GM18519 (cell line): ENCODE measurements around the gene CCDC85B.

ENCODE experiments used
- ATAC-seq: cut with Tn5 transposase; IDR thresholded peaks from one replicate; pipeline ENCODE4 v1.9.1; 2021; ENCODE audit warnings: mild to moderate bottlenecking, moderate library complexity; ENCODE audit not compliant: unreplicated experiment, low FRiP score

The CCDC85B gene

GRCh38 chr11:65867284-65868071 is 23.0 kb upstream of the CCDC85B start:
- ATAC-seq = no peak

- no peak for ATAC-seq
Observed at GRCh38 chr11:65868076-65868667, 22.3 kb upstream of the CCDC85B start.

- ATAC-seq = no peak
Observed at GRCh38 chr11:65868907-65869306, 21.6 kb upstream of the CCDC85B start.

GRCh38 chr11:65869643-65870306 is 20.7 kb upstream of the CCDC85B start:
- no peak for ATAC-seq

- ATAC-seq = no peak
Observed at GRCh38 chr11:65870307-65870658, 20.2 kb upstream of the CCDC85B start.

- no peak for ATAC-seq
Observed at GRCh38 chr11:65870706-65871681, 19.5 kb upstream of the CCDC85B start.

GRCh38 chr11:65871811-65872548 is 18.5 kb upstream of the CCDC85B start:
- ATAC-seq = no peak

- no peak for ATAC-seq
Observed at GRCh38 chr11:65872586-65873317, 17.7 kb upstream of the CCDC85B start, which contains the start of gene EFEMP2. Gene EFEMP2 (minus strand): TSS chr11:65872800. CDS start chr11:65872354, 446 bp downstream.

- no peak for ATAC-seq
Observed at GRCh38 chr11:65873318-65874156, 16.9 kb upstream of the CCDC85B start.

- no peak for ATAC-seq
Observed at GRCh38 chr11:65879617-65880016, 10.9 kb upstream of the CCDC85B start, which contains the start of gene CTSW. Gene CTSW (plus strand): TSS chr11:65879837. CDS start chr11:65879855, 18 bp downstream.

- no peak for ATAC-seq
Observed at GRCh38 chr11:65880027-65880426, 10.4 kb upstream of the CCDC85B start.

- ATAC-seq = no peak
Observed at GRCh38 chr11:65880844-65881421, 9.5 kb upstream of the CCDC85B start.

GRCh38 chr11:65882120-65883057 is 8.1 kb upstream of the CCDC85B start:
- ATAC-seq = no peak

GRCh38 chr11:65883058-65883761 is 7.3 kb upstream of the CCDC85B start:
- ATAC-seq = no peak

- ATAC-seq = no peak
Observed at GRCh38 chr11:65883786-65884715, 6.4 kb upstream of the CCDC85B start.
